ENCODE results near the gene ADAMTS18. TPM values are rescaled to one million over a fixed set of nuclear protein-coding genes. Genes with fewer than 3 reads are reported as not detected.

Gene ADAMTS18
- polyA plus RNA-seq, 1 donor (not counting 4 experiments of a cell fraction or from before 2014, with no cell fraction given), result not detected

DNA sequence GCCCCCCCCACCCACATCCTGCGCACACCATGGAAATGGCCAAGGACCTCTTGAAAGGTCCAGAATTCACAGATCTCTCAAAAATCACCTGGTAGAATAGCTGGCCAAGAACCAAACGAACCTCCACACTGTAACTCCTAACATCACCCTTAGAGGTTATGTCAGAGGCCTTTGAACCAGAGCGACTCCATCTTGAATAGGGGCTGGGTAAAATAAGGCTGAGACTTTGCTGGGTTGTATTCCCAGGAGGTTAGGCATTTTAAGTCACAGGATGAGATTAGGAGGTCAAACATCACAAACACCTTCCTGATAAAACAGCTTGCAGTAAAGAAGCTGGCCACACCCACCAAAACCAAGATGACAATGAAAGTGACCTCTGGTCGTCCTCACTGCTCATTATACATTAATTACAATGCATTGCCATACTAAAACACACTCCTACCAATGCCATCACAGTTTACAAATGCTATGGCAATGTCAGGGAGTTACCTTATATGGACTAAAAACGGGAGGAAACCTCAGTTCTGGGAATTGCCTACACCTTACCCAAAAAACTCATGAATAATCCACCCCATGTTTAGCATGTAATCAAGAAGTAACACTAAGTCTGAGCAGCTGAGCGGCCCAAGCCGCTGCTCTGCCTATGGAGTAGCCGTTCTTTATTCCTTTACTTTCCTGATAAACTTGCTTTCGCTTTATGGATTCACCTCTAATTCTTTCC, 200.9 kb downstream of the ADAMTS18 start:
- Histone ChIP-seq H3K36me3 (ENCODE audit: control insufficient read depth in 2 of 2, extremely low read depth in 1 of 2, insufficient read depth in 2 of 2, low read length in 2 of 2) (no peaks in the 10 kb centered on the region), H3K9me1 (ENCODE audit: control insufficient read depth, extremely low read depth, insufficient read depth, low read length) (no peaks in the 10 kb centered on the region), H3K27me3 (ENCODE audit: control insufficient read depth, extremely low read depth, insufficient read depth, low read length) (no peaks in the 10 kb centered on the region), H3K79me2 (ENCODE audit: control insufficient read depth, insufficient read depth, low read length) (no peaks in the 10 kb centered on the region), H2AFZ (ENCODE audit: control insufficient read depth, low read length) (no peak overlapping the region), H4K20me1 (ENCODE audit: control insufficient read depth, extremely low read depth, insufficient read depth, low read length) (no peaks in the 10 kb centered on the region), H3K4me2 (ENCODE audit: control insufficient read depth, extremely low read depth, insufficient read depth, low read depth, low read length) (no peak overlapping the region), H3K4me1 (ENCODE audit: control insufficient read depth, extremely low read depth, insufficient read depth, low read length) (no peaks in the 10 kb centered on the region), H3K4me3 (ENCODE audit: control insufficient read depth in 2 of 3, extremely low read depth in 1 of 3, insufficient read depth in 2 of 3, low read depth in 1 of 3, low read length in 3 of 3) (no peak overlapping the region), H3K9me3 (ENCODE audit: control insufficient read depth, low read depth, low read length) (no peaks in the 10 kb centered on the region), H3K27ac (ENCODE audit: control insufficient read depth, insufficient read depth, low read length) (no peak overlapping the region), H3K9ac (ENCODE audit: control insufficient read depth, extremely low read depth, insufficient read depth, low read length) (no peak overlapping the region)
- FAIRE-seq (no peak), DNase-seq (ENCODE audit: low read depth, low spot score) (no peak)
- TF ChIP-seq, protein P1, sequence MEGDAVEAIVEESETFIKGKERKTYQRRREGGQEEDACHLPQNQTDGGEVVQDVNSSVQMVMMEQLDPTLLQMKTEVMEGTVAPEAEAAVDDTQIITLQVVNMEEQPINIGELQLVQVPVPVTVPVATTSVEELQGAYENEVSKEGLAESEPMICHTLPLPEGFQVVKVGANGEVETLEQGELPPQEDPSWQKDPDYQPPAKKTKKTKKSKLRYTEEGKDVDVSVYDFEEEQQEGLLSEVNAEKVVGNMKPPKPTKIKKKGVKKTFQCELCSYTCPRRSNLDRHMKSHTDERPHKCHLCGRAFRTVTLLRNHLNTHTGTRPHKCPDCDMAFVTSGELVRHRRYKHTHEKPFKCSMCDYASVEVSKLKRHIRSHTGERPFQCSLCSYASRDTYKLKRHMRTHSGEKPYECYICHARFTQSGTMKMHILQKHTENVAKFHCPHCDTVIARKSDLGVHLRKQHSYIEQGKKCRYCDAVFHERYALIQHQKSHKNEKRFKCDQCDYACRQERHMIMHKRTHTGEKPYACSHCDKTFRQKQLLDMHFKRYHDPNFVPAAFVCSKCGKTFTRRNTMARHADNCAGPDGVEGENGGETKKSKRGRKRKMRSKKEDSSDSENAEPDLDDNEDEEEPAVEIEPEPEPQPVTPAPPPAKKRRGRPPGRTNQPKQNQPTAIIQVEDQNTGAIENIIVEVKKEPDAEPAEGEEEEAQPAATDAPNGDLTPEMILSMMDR (optimal IDR thresholded peaks at IDR 0.05 in 1 of 3, IDR thresholded peaks at IDR 0.05 in 1 of 3, conservative IDR thresholded peaks at IDR 0.05 in 1 of 3; ENCODE audit: extremely low read depth in 1 of 3, insufficient read depth in 2 of 3, low read length in 3 of 3), result no peak
- TF ChIP-seq EZH2 (IDR thresholded peaks at IDR 0.05; ENCODE audit: low read length), result no peak
- dilution Hi-C loops (cut with MboI; ENCODE audit: extremely low pct_ligation_motif_present, low sequenced_read_pairs), result loop anchor here (25.0 kb wide), 1 partner anchor 353 kb away; no protein-coding TSS in a partner anchor

Other genes with a start within 250 kb of the ADAMTS18 start
- gene MON1B, start 243.8 kb downstream of the ADAMTS18 start, polyA plus RNA-seq, result 9.1 to 18.3 TPM (median 9.7 TPM) in 3 replicates
- 0.21 to 0.91 TPM (median 0.24 TPM) in 3 replicates for gene SYCE1L, start 235.6 kb downstream of the ADAMTS18 start, polyA plus RNA-seq